ENCODE data around the gene CPT2.
A peak's percentile ranks its signal among the peaks of the same experiment; 100 is the strongest.

CPT2 gene

GRCh38 chr1:53196485-53197290 lies at the start of gene CPT2:
CPT2 (plus strand) TSS chr1:53196824; CDS start chr1:53196944, 120 bp downstream.
- TF ChIP-seq POLR2A (IDR thresholded peaks at IDR 0.05; ENCODE audit: low read depth, low read length): peak; percentile 91
- FAIRE-seq (peak; percentile 60), DNase-seq (ENCODE audit: insufficient read length, low spot score) (peak; percentile 94)

- DNase-seq (ENCODE audit: insufficient read length, low spot score) (no peak), FAIRE-seq (no peak)
- TF ChIP-seq POLR2A (IDR thresholded peaks at IDR 0.05; ENCODE audit: low read depth, low read length): no peak
These were observed 49.5 kb upstream of the CPT2 start for GRCh38 chr1:53147174-53147573.

DNA sequence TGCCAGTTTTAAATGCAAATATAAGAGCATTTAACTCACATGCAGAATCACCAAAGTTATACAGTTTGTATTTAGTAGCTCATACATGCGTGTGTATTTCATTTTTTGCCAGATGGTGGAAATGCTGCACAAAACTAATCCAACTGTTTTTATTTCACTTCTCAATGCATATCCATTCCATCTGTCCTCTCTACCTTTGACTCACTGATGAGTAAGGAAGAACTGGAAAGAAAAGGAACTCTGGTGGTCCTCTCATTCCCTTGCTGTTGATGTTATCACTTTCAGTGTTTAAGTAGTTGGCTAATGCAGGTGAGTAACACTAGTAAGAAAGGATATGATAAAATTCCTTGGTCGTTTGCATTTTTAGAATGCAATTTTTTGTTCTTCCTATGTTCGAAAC lies 48.5 kb upstream of the CPT2 start:
- TF ChIP-seq POLR2A (IDR thresholded peaks at IDR 0.05; ENCODE audit: low read depth, low read length): no peak
- no peak for FAIRE-seq
- no peak for DNase-seq (ENCODE audit: insufficient read length, low spot score)

DNA sequence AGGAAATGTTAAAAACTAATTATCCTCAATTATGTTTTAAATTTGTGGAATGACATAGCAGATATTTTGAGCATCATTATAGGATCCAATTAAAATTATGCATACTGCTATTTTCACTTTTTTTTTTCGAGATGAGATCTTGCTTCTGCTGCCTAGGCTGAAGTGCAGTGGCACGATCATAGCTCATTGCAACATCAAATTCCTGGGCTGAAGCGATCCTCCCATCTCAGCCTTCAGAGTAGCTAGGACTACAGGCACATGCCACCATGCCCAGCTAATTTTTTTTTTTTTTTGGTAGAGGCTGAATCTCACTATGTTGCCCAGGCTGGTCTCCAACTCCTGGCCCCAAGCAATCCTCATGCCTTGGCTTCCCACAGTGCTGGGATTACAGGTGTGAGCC lies 42.9 kb upstream of the CPT2 start:
- FAIRE-seq (no peak), DNase-seq (ENCODE audit: insufficient read length, low spot score) (no peak)
- TF ChIP-seq POLR2A (IDR thresholded peaks at IDR 0.05; ENCODE audit: low read depth, low read length): no peak

DNA sequence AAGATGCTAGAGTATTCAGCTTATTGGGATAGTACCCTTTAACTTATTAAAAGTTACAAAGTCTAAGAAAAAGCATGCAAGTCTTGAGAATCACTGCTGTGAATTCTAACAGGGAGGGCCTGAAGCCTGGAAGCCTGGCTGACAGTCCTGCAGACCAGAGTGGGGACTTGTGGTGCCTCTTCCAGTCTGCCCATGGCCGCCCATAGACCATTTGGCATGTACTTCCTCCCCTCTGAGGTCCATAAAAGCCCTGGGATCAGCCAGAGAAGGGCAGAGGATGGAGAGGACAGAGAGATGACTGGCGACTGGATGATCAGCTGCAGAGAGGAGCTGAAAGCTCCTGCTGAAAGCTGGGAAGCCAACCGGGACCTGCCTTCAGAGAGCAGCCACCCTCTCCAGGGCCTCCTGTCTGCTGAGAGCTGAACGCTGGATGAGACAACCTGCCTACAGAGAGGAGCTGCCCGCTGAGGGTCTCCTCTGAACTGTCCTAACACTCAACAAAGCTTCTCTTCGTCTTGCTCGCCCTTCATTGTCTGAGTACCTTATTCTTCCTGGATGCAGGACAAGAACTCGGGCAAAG lies 41.7 kb upstream of the CPT2 start:
- FAIRE-seq (no peak), DNase-seq (ENCODE audit: insufficient read length, low spot score) (no peak)
- TF ChIP-seq POLR2A (IDR thresholded peaks at IDR 0.05; ENCODE audit: low read depth, low read length): no peak

DNA sequence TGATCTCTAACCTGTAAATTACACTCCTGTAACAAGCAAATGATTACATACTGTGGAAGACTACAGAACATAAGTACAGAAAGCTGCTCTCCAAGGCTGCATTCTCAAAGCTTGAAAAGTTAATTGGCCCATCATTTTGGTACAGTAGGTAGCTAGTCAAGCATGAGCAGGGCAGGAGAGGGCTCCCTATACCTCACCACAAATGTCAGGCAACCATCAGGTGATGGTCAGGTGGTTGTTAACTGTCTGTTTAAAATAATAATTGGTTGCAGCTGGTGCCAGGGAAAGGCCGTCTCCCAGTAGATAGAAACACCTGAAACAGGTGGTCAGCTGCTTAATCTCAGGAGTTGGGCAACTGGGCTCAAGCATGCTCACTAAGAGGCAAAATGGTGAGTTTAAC lies 41.1 kb upstream of the CPT2 start:
- FAIRE-seq (no peak), DNase-seq (ENCODE audit: insufficient read length, low spot score) (no peak)
- no peak for TF ChIP-seq POLR2A (IDR thresholded peaks at IDR 0.05; ENCODE audit: low read depth, low read length)

DNA sequence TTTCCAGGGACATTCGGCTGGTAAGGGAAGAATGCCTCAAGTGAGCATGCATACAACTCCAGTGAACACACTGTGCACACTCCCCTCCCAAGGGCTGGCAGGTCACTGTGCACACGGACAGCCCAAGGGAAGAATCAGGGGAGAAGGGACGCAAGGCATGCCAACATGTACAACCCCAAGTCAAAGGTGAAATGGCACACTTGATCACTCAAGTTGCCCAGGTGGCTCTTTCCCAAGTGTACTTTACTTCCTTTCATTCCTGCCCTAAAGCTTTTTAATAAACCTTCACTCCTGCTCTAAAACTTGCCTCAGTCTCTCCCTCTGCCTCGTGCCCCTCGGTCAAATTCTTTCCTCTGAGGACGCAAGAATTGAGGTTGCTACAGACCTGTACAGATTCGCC lies 40.7 kb upstream of the CPT2 start:
- DNase-seq (ENCODE audit: insufficient read length, low spot score): no peak
- no peak for FAIRE-seq
- TF ChIP-seq POLR2A (IDR thresholded peaks at IDR 0.05; ENCODE audit: low read depth, low read length): no peak

DNA sequence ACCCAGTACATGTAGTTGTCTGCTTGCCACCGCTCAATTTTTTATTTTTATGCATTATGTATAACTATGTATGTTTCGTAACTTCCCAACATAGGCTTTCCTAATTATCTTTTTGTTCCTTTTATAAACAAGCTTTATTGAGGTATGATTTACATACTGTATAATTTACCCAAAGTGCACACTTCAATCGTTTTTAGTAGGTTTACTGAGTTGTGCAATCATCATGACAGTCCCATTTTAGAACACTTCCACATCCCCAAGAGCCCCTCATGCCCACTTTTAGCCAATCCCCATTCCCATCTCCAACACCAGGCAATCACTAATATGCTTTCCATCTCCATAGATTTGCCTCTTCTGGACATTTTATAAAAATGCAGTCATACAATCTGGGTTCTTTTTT lies 39.8 kb upstream of the CPT2 start:
- TF ChIP-seq POLR2A (IDR thresholded peaks at IDR 0.05; ENCODE audit: low read depth, low read length): no peak
- no peak for DNase-seq (ENCODE audit: insufficient read length, low spot score)
- FAIRE-seq: no peak

GRCh38 chr1:53158900-53159299 lies 37.7 kb upstream of the CPT2 start:
- FAIRE-seq: no peak
- no peak for DNase-seq (ENCODE audit: insufficient read length, low spot score)

DNA sequence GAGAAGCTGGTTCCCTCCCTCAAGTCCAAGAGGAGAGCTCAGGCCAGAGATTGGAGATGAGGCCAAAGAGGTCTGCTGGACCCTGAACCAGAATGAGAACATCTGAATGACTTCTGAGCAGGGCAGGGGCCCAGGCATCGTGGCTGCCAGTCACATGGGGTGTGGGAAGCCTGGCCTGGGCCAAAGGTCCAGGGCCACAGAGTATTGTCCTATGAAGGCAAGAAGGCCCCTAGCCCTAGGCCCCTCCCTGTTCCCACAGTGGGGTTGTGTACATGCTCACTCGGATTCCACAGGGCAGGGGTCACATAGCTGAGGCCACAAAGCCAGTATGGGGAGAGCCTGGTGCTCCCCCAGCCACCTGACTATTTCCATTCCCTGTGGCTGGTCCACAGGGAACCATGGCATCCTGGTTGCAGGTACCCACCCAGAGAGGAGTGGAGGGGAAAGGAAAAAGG lies 35.7 kb upstream of the CPT2 start:
- TF ChIP-seq POLR2A (IDR thresholded peaks at IDR 0.05; ENCODE audit: low read depth, low read length): no peak
- no peak for FAIRE-seq
- no peak for DNase-seq (ENCODE audit: insufficient read length, low spot score)

More at GRCh38 chr1:53158900-53159299, 37.7 kb upstream of the CPT2 start:
- no peak for TF ChIP-seq POLR2A (IDR thresholded peaks at IDR 0.05; ENCODE audit: low read depth, low read length)

GRCh38 chr1:53162621-53163020 lies 34.0 kb upstream of the CPT2 start:
- no peak for TF ChIP-seq POLR2A (IDR thresholded peaks at IDR 0.05; ENCODE audit: low read depth, low read length)
- FAIRE-seq (no peak), DNase-seq (ENCODE audit: insufficient read length, low spot score) (no peak)

DNA sequence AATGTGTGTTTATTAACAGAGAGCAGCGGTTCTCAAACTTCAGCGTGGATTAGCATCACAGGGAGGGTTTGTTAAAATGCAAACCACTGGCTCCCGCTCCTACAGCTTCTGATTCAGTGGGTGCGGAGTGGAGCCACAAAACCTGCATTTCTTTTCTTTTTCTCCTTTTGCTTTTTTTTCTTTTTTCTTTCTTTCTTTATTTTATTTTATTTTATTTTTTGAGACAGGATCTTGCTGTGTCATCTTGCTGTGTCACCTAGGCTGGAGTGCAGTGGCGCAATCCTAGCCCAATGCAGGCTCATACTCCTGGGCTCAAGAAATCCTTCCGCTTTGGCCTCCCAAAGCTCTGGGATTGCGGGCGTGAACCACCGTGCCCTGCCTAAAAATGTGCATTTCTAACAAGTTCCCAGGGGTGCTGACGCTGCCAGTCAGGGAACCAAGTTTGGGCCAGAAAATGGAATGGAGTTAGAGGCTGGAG lies 33.3 kb upstream of the CPT2 start:
- TF ChIP-seq POLR2A (IDR thresholded peaks at IDR 0.05; ENCODE audit: low read depth, low read length): no peak
- FAIRE-seq (no peak), DNase-seq (ENCODE audit: insufficient read length, low spot score) (no peak)

DNA sequence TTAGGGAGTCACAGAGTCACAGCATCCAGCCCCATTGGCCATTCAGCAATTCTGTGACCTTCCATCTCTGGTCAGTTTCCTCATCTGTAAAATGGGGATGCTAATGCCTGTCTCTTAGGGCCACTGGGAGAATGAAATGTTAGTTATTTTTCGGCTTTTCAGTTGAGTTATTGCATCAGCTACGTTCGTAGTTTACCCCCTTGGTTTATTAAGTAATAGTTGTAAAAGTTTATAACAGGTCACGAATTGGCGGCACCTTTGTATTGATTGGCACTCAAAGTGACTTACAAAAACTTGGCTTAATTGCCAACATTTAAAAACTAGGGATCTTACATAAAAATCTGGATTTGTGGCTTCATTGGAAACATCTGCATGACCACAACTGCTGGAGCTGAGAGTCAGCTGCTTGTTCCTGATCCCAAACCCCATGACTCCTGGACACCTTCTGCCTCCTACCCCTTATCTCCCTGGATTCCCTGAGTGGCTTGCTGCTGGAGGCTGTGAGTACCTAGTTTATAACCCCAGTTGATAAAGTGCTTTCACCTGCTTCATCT lies 31.1 kb upstream of the CPT2 start:
- FAIRE-seq (no peak), DNase-seq (ENCODE audit: insufficient read length, low spot score) (no peak)
- no peak for TF ChIP-seq POLR2A (IDR thresholded peaks at IDR 0.05; ENCODE audit: low read depth, low read length)

DNA sequence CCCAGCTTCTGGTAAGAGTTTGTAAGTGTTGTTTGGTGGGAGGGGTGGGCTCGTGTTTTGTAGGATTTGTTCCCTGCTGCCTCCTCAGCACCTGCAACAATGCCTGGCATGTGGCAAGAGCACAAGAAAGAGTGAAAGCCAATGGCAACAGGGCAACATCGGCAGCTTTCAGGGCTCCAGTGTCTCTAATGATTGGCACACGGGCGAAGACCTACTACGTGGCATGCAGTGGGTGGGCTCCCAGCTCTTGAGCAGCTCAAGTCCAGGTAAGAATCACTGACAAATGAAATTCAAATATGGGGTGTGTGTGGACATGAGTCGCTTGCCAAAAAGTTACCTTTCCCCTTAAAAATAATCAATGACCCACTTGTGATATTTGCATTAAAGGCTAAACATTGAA lies 30.3 kb upstream of the CPT2 start:
- TF ChIP-seq POLR2A (IDR thresholded peaks at IDR 0.05; ENCODE audit: low read depth, low read length): no peak
- no peak for FAIRE-seq
- no peak for DNase-seq (ENCODE audit: insufficient read length, low spot score)

DNA sequence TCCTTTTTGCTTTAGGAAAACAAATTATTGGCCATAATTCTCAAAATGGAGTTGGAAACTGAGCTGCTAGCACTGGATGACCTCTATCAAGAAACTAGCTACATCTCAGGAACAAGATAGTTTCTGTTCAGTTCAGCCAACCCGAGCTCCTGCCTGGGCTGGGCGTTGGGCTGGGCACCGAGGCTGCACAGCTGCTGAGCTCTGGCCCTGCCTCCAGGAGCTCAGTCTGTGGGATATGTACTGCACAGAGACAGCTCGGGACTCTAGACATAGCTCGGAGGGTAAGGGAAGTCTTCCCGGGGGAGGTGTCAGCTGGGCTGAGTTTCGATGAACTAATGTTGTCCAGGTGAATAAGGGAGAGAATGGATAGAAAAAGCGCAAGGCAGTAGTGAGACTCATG lies 29.7 kb upstream of the CPT2 start:
- DNase-seq (ENCODE audit: insufficient read length, low spot score) (no peak), FAIRE-seq (no peak)
- no peak for TF ChIP-seq POLR2A (IDR thresholded peaks at IDR 0.05; ENCODE audit: low read depth, low read length)
